ENCODE measurements around the gene GYG2. TPM values are rescaled to one million over a fixed set of nuclear protein-coding genes. Genes with fewer than 3 reads are reported as not detected.
"Not testable (repeated sequence)": the region's sequence is repeated elsewhere in the genome, so short reads cannot be mapped to it uniquely, and the experiment has no call there.

GYG2 gene
- polyA plus RNA-seq, 3 donors: 17.8 to 18.6 (median 17.8) TPM

DNA sequence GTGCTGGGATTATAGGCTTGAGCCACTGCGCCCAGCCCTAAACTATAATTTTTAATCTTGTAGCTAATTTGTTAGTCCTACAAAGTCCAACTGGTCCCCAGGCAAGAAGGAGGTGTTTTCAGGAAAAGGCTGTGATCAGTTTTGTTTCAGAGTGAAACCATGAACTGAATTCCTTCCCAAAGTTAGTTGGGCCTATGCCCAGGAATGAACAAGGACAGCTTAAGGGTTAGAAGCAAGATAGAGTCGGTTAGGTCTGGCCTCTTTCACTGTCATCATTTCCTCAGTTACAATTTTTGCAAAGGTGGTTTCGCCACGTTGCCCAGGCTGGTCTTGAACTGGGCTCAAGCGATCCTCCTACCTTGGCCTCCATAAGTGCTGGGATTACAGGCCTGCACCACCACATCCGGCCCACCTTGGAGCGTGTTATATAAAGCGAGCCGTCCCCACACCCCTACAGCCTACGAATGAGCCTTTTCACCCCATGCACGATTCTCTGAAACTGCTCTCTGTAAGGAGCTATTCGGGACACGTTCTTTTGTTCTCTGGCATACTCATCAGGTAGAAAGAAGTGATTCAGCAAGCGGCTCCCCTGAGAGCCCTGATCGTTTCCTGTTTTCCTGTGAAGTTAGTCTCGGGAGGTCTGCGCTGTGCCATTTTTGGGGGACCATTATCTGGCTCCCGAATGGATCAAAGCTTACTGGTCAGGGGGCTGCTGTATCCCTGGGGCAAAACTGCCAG lies 24.5 kb upstream of the GYG2 start:
- DNase-seq (ENCODE audit: extremely low read depth in 1 of 11, low read depth in 9 of 11, low spot score in 4 of 11): not testable (repeated sequence)

DNA sequence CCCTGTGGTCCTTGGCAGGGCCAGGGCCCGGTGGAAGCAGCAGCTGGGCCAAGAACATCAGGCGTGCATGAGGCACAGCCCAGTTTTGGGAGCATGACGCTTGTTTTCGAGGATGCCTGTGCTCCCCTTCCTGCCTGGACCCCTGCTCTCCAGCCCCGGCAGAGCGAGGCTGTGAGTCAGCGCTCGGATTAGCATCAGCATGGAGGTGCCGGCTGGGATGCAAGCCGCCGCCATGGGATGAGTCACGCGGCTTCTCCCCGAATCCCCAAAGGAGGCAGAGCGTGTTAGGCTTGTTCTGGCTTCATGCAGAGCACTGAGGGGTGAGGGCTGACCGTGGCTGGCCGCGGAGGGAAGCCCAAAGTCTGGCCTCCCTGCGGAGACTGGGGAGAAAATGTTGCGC lies 23.9 kb upstream of the GYG2 start:
- DNase-seq (ENCODE audit: extremely low read depth in 1 of 11, low read depth in 9 of 11, low spot score in 4 of 11): not testable (repeated sequence)

DNA sequence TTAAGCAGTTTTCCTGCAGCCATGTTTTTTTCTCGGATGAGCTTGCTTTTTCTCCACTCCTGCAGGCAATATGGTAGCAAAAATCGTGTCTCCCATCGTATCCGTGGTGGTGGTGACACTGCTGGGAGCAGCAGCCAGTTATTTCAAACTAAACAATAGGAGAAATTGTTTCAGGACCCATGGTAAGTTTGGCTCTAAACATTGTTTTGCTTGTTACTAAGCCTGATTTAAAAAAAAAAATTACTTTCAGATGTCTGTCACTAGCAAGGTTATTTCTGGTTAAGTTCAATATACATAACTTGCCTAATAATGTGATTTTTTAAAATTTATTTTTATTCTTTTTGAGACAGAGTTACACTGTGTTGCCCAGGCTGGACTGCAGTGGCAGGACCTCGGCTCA lies 17.5 kb upstream of the GYG2 start:
- no peak for DNase-seq (ENCODE audit: extremely low read depth in 1 of 11, low read depth in 9 of 11, low spot score in 4 of 11)

DNA sequence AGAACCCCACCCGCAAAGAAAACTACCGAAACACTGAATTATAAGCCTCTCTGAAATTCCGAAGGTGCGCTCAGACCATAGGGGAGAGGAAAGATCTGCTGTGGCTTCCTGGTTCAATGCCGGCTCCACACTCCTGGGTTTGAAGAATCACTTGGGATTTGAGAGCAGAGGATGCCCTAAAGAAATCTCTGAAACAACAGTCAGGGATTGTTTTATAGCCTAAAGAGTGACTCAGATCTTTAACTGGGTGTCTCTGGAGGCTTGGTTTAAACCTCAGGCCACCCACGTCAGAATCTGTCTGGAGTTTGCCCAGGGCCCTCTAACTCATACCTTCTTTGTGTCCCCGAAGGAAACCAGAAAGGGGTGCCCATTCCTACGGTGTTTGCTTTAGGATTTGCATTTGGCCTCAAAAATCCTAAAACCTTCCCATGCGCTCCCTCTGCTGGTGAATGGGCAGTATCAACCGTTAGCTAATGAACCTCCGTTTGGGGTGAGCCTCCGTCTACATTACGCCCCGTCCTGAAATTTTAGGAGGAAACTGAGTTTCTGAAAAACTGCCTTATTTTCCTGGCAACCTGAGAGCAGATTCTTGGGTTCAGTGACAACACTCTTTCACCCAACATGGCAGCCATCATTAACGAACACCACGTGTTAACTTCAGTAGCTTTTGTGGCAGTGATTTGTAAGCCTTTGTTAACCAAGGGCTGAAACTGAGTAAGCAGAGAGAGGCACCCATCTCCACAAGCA lies 16.4 kb upstream of the GYG2 start:
- DNase-seq (ENCODE audit: extremely low read depth in 1 of 11, low read depth in 9 of 11, low spot score in 4 of 11): peak in 2 of 11 donors; percentile 18 to 19

DNA sequence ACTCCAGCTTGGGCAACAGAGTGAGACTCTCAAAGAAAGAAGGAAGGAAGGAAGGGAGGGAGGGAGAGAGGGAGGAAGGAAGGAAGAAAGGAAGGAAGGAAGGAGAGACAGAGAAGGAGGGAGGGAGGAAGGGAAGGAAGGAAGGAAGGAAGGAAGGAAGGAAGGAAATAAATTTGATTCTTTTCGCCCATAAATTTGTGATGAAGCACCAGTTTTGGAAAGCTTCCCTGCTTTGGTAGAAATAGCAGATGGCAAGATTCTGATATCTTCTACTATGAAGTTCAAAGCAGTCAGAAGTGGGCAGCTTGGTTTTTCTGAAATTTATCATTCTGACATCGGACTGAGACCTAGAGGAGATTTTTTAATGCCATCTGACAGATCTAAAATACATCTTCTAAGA lies 11.7 kb upstream of the GYG2 start:
- no peak for DNase-seq (ENCODE audit: extremely low read depth in 1 of 11, low read depth in 9 of 11, low spot score in 4 of 11)

DNA sequence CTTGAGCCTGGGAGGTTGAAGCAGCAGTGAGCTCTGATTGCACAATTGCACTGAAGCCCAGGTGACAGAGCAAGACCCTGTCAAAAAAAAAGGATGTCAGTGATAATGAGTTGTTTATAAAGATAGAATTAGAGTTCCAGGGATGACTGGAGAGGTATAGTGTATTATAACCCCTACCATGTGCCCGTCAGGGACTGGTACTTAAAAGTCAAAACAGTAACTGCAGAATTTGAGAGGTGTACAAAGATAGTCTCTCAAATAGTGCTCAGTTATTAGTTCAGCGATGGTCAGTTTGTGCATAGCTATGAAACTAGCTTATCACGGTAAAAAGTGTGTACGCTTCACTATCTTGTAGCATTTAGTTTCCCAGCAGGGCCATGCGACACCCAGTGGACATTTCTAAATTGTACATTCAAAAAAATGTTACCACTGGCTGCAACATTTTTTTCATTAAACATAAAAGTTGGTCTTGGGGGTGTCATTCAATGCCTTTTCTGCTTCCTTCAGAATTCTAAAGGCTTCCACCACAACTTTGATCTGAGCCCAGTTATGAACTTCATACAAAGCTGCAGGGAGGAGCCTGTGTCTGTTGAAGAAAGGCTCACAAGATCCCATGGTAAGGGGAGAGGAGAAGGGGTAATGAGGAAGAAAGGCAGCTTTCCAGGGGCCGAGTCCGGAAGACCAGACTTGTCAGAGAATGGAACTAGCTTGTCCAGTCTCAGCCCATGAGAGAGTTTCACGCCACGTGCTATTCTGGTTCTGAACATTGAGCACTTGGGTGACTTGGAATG lies 9.2 kb upstream of the GYG2 start:
- DNase-seq (ENCODE audit: extremely low read depth in 1 of 11, low read depth in 9 of 11, low spot score in 4 of 11): no peak

DNA sequence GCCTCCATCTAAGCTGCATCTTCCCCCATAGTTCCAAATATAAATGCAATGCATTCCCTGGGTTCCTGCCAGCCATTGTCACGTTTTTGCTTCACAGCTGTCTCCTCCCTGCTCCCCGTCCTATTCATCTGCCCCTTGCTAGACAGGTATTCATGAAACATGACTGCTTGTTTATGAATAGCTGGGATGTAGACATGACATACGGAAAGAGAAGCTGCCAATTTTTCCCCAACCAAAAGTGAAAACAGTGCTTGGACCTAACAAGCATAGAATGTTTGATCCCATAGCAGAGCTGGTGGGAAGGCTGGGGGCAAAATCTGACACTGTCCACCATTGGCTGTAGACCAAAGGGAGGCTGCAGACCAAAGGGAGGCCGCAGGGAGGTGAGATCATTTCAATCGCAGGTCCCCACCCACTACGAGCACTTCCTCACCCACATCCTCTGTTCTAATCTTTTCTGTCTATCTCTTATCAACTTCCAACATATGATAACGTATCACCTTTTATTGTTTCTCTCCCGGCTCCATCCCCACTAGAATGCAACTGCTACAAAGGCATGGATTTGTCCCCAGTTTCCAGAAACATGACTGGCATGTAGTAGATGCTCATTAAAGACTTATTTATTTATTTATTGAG lies 8.5 kb upstream of the GYG2 start:
- no peak for DNase-seq (ENCODE audit: extremely low read depth in 1 of 11, low read depth in 9 of 11, low spot score in 4 of 11)

DNA sequence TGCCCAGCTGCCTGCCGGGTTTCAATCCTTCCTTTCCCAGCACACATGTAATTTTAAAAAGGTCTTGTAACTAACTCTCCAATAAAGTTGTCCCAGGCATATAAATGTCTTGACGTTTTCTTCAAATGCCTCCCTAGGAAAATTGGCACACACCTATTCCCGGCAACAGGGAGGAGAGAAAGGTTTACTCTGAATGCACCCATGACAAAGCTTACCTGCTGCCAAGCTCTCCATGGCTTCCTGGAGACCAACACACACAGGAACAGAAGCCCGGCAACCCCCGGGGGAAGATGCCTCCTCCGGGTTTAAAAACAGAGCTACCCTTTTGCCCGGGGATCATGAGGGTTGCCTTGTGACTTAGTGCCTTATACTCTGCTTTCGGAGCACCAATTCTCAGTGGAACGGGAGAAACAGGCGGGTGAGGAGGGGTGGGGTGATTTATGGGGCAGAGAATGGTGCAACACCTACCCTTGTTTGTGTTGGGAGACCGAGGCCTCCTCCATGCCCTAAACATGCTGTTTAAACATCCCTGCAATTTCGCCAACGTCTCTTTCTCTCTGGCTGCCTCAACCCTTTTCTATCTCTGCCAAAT lies 4.8 kb upstream of the GYG2 start:
- no peak for DNase-seq (ENCODE audit: extremely low read depth in 1 of 11, low read depth in 9 of 11, low spot score in 4 of 11)

DNA sequence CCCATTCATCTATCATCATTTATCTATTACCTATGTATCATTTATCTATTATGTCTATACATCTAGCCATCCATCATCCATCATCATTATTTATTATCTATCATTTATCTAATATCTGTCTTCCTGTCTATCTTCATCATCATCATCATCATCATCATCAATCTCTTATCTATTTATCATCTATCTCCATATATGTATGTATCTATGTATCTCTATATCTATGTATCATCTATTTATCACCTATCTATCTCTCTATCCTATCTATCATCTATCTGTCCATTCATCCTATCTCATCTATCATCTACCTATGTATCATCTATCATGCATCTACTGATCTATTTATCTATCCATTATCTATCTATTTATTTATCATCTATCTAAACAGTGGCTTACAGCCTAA lies 3.8 kb upstream of the GYG2 start:
- no peak for DNase-seq (ENCODE audit: extremely low read depth in 1 of 11, low read depth in 9 of 11, low spot score in 4 of 11)

DNA sequence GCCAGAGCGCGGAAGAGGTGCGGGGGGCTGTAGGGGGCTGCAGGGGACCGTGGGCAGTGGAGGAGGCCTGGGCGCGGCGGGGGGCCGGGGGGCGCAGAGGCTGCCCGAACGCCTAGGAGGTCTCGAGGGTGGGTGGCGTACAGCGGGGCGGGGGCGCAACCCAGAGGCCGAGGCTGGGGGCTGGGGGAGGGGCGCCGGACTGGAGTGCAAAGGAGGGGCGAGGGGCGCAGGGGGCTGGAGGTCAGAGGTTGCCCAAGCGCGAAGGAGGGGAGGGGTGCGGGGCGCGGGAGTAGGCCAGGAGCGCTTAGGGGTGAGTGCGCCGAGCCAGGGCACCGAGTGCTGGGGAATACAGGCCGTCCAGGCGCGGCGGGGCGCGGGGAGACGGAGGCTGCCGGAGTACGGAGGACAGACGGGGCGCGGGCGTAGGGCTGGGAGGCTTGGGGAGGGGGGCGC lies 255 bp downstream of the GYG2 start:
- no peak for DNase-seq (ENCODE audit: extremely low read depth in 1 of 11, low read depth in 9 of 11, low spot score in 4 of 11)

DNA sequence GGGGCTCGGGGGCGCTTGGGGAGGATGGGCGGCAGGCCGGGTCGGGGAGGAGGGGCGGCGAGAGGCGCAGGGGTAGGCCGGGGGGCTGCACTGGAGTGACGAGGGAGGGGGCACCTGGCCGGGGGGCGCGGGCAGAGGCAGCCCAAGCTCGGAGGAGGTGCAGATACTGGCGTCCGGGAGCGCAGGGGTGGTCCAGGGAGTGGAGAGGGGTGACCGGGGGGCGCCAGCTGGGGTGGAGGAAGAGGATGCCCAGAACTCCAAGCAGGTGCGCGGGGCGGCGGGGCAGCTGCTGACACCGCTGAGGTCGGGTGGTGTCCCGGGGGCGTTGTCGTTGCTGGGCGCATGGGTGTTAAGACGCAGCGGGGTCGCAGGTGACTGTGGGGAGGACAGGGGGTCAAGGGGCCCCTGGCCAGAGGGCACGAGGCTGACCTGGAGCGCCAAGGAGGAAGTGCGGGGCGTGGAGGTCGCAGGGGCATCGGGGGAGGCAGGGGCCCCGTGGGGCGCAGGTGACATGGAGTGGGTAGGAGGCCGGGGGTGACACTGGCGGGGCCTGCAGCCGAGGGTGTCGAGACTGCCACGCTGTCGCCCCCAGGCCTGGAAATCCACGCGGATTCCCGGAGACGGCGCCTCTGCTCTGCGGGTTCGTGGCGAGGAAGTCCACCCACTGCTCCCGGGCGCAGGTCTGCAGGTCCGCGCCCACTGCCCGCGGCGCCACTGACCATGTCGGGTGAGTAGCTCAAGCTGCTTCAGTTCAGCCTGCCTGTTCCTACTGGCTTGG lies 928 bp downstream of the GYG2 start:
- no peak for DNase-seq (ENCODE audit: extremely low read depth in 1 of 11, low read depth in 9 of 11, low spot score in 4 of 11)

DNA sequence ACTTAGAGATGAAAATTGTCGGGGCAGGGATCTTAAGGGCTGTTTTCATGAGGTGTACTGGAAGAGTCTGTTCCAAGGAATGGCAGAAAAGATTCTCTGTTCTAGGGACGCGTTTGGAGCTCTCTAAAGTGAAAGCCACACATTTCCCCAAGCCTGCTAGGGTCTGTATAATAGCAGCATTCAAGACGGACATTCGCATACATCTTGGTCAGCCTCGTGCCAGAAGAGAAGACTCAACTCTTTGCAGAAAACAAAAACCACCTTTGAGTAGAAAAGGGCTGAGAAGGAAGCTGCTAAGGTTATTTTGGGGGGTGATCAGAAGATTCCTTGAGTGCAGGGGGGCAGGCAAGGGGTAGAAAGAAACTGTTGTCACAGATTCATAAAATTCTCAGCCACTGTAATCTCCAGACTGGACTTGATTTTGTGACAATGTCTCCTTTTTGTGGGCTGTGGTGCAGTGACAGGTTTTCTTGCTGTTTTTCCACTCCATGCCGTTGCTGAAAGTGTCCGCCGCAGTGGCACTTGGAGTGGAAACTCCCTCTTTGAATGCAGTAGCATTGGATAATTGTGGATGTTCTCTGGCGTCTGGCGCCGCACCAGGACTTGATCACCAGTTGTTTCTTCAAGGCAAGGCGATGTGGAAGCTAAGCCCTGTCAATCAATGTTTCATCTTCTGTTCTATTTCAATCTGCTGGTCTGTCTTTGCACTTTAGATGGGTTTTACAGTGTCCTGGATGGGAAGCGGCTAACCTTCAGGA lies 2.9 kb downstream of the GYG2 start:
- DNase-seq (ENCODE audit: extremely low read depth in 1 of 11, low read depth in 9 of 11, low spot score in 4 of 11): no peak

DNA sequence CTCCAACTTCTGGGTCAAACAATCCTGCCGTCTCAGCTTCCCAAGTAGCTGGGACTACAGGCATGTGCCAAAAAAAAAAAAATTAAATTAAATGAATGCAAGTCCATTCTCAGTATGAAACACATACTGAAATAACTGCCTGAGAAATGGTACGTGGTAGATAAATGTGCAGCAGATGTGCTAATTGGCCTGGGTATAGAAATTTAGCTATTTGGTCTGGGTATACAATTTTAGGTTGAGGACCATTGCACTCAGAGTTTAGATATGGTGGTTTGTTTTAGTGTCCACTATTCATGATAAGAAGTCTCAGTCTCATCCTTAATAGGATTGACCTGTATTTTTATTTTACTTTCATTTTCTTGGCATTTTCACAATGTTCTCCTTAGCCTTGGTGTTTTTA lies 9.2 kb downstream of the GYG2 start:
- DNase-seq (ENCODE audit: extremely low read depth in 1 of 11, low read depth in 9 of 11, low spot score in 4 of 11): no peak

DNA sequence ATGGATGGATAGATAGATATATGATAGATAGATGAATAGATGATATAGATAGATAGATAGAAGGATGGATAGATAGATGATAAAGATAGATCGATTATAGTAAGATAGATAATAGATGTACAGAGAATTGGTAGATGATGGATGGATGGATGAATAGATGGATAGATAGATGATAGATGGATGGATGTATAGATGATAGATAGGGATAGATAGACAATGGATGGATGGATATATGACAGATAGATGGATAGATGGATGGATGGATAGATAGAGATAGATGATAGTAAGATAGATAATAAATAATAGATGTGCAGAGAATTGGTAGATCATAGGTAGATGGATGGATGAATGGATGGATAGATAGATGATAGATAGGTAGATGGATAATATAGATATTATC lies 12.2 kb downstream of the GYG2 start:
- no peak for DNase-seq (ENCODE audit: extremely low read depth in 1 of 11, low read depth in 9 of 11, low spot score in 4 of 11)

DNA sequence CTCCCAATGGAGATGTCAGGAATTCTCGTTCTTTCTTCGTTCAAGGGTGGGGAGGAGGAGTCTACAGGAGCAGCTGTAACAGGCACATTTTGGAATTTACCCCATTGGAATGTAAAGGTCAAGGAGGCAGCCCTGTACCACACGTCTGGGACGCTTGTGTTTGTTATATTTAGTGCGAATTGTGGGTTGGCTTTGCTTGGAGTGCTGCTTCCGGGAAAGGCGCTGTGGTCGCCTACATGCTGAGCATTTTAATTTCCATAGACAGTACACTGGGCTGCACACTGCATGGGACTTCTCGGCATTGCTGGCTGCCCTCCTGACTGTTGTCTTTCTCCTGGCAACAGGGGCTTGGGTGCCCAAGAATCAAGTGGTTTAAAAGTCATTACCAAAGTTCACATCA lies 12.8 kb downstream of the GYG2 start:
- no peak for DNase-seq (ENCODE audit: extremely low read depth in 1 of 11, low read depth in 9 of 11, low spot score in 4 of 11)

DNA sequence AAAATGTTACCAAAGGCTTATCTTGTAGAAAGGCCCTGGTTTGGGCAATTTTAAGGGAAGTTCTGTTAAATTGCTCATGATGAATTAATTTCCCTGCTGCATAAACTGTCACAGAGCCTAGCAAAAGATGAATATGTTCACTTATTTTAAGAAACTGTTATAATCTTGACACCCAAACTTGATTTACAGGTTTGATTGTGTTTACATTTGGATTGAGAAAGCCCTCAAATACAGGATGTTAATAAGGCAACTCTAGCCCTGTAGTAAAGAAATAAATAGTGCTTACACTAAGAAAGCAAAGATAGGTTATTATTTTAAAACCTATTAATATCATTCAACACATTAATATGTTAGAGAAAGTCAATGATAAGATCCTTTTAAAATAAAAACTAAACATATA lies 18.3 kb downstream of the GYG2 start:
- no peak for DNase-seq (ENCODE audit: extremely low read depth in 1 of 11, low read depth in 9 of 11, low spot score in 4 of 11)

DNA sequence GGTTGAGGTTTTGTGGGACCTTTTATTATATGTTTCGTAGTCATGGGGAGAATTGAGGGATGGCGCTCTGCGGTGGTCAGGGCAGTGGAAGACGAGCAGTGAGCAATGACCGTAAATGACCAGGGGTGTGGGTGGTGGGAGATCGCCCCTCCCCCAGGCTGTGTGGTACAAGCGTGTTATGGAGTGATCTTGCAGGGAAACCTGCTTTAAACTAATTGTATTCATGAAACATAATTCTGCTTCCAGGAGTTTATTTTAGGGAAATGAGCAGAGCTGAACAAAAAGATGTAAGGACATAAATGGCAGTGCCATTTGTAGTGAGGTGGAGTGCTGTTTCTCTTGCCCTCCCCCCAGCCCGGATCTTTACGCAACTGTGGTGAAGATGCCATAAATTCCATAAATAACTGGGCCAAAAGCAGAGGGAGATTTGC lies 20.2 kb downstream of the GYG2 start:
- no peak for DNase-seq (ENCODE audit: extremely low read depth in 1 of 11, low read depth in 9 of 11, low spot score in 4 of 11)

DNA sequence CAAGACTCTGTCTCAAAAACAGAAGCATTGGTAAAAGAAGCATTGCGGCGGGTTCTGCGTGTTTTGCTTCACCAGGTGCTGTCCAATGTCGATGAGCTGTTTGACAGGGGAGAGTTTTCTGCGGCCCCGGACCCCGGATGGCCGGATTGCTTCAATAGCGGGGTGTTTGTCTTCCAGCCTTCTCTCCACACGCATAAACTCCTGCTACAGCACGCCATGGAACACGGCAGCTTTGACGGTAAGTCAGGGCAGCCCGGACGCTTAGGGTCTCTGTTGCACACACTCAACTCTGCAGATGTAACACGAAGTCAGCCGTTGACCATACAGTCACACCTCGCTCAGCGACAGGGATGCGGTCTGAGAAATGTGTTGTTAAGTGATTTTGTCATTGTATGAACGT lies 26.2 kb downstream of the GYG2 start:
- DNase-seq (ENCODE audit: extremely low read depth in 1 of 11, low read depth in 9 of 11, low spot score in 4 of 11): no peak

Measured in renal cortex interstitium (tissue), 11 donors.